GM19023 (cell line): ENCODE data around the gene PLPPR1.

Experiments
- ATAC-seq: cut with Tn5 transposase; IDR thresholded peaks from one replicate; pipeline ENCODE4 v1.9.1; 2021; ENCODE audit warnings: mild to moderate bottlenecking, moderate library complexity; ENCODE audit not compliant: unreplicated experiment

The PLPPR1 gene

DNA sequence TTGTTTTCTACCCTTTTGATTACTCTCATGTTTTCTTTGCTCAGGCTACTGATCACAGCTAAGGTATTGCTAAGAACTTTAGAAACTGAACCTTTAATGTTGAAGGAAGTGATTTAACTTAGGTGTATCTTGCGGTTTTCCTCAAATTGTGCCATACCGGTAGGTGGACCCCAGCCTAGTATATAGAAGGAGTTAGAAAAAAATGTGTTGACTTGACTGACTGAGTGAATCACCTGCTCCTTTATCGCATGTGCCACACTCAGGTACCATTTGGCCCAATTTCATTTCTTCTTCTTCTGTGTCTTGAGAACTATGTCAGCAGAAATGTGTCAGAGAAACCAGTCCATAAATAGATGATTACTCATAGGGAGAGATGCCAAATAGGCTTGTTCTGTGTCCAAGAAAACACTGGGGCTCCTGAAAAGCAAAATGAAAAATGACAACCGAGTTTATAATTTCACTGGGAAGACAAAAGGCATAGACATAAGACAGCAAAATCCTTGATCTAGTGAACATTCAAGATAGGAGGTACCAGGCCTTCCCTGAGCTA lies 19.4 kb downstream of the PLPPR1 start:
- no peak for ATAC-seq

- ATAC-seq: no peak
Measured at GRCh38 chr9:101050650-101051049, 22.1 kb downstream of the PLPPR1 start.

DNA sequence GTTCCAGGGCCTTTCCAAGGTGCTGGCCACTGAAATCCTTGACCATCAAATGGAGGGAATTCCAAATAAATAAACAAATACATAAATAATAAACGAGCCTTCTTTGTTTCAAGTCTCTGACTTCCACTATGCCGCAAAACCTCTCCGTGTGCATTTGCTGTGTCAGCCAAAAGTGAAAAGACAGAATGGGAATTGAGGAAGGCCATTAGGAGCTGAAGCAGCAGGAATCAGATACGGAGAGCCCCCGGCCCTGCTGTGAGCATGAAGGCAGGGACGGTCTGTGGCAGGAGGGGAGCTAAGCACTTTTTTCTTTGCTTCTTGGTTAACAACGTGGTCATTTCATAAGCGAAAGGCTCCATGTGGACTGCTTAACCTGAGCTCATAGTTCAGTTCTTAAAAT lies 26.1 kb downstream of the PLPPR1 start:
- ATAC-seq: no peak

- ATAC-seq: no peak
Measured at GRCh38 chr9:101055516-101055915, 27.0 kb downstream of the PLPPR1 start.

GRCh38 chr9:101062686-101063085 lies 34.2 kb downstream of the PLPPR1 start:
- no peak for ATAC-seq

- no peak for ATAC-seq
Measured at GRCh38 chr9:101063192-101063591, 34.7 kb downstream of the PLPPR1 start.

DNA sequence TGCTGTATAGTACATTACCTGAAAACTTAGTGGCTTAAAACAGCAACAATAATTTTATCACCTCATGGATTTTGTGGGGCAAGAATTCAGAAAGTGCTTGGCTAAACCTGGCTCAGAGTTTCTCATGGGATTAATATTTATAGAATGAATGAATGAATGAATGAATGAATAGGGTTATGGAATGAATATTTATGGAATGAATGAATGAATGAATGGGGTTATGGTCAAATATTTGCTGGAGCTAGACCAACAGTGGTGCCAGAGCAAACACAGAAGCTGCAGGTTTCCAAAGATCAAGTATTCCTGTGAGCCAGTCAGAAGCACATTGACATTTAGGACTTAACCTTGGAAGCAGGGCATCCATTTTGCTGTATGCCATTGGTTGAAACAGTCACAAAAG lies 35.7 kb downstream of the PLPPR1 start:
- ATAC-seq: no peak

- ATAC-seq: no peak
Measured at GRCh38 chr9:101065930-101066329, 37.4 kb downstream of the PLPPR1 start.

GRCh38 chr9:101068696-101069095 lies 40.2 kb downstream of the PLPPR1 start:
- ATAC-seq: no peak

GRCh38 chr9:101072259-101072658 lies 43.7 kb downstream of the PLPPR1 start:
- no peak for ATAC-seq

GRCh38 chr9:101073122-101073521 lies 44.6 kb downstream of the PLPPR1 start:
- no peak for ATAC-seq

DNA sequence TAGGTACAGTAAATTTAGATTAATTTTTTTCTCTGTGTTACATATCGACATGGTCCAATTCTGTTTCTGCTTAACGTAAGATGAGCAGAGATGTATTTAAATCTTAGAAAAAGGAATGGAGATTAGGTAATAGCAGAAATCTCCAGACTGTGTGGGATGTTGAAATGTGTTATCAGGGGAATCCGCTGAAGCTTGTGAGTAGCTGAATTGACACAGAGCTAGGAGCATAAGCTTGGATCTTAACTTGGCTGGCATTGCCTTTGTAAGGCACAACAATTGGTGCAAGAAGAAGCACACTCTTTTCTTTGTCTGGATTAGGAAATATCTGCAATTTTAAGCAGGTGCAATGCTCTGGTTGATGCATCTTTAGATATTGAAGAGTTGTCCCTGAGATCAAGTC lies 53.1 kb downstream of the PLPPR1 start:
- no peak for ATAC-seq

GRCh38 chr9:101083448-101084202 lies 55.1 kb downstream of the PLPPR1 start:
- no peak for ATAC-seq

- ATAC-seq: no peak
Measured at GRCh38 chr9:101087426-101087825, 58.9 kb downstream of the PLPPR1 start.

- ATAC-seq: no peak
Measured at GRCh38 chr9:101092922-101093321, 64.4 kb downstream of the PLPPR1 start.

GRCh38 chr9:101093620-101094019 lies 65.1 kb downstream of the PLPPR1 start:
- ATAC-seq: no peak

DNA sequence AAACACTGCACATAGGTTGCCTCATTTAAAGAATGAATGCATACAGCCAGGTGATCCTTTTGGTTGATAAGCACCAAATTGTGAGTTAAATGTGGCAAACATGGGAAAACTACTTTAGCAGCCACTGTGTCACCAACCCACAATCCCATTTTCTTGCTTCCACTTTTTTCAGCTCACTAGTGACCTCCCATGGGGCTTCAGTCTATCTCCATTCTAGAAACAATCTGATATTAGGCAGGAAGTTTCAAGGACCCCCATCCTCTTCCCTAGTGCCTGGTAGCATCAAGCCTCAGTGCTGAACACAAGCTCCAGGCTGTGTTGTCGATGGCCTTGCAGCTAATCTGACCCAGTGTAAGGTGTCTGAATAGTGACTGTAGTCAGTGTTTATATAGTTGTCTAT lies 66.2 kb downstream of the PLPPR1 start:
- no peak for ATAC-seq

- ATAC-seq: no peak
Measured at GRCh38 chr9:101097210-101097609, 68.7 kb downstream of the PLPPR1 start.

GRCh38 chr9:101098392-101098791 lies 69.9 kb downstream of the PLPPR1 start:
- no peak for ATAC-seq

DNA sequence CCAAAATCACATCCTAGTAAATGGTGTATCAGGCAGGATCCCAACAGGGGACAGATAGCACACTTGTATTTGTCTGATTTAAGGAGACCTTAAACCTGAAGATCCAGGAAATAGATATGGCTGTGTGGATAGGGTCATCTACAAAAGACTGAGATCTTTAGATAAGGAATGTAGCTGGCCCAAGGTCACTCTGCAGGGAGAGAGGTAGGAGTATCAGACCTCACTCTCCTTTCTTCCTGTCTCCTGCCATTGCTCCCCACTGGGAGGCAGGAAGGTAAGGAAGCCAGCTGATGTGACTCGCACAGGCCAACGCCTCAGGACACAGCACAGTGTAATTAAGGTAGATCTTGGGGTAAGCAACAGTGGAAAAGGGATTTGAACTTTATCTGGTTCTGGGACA lies 85.8 kb downstream of the PLPPR1 start:
- ATAC-seq: no peak

- no peak for ATAC-seq
Measured at GRCh38 chr9:101115102-101115501, 86.6 kb downstream of the PLPPR1 start.

DNA sequence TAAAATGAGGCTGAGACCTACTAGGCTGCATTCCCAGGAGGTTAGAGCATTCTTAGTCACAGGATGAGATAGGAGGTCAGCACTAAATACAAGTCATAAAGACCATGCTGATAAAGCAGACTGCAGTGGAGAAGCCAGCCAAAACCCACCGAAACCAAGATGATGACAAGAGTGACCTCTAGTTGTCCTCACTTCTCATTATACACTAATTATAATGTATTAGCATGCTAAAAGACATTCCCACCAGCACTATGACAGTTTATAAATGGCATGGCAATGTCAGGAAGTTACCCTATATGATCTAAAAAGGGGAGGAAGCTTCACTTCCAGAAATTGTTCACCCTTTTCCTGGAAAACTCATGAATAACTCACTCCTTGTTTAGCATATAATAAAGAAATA lies 88.6 kb downstream of the PLPPR1 start:
- ATAC-seq: no peak
